ENCODE data around the gene CRTC1.
"Not testable (repeated sequence)": the region's sequence is repeated elsewhere in the genome, so short reads cannot be mapped to it uniquely, and the experiment has no call there.

Gene CRTC1

DNA sequence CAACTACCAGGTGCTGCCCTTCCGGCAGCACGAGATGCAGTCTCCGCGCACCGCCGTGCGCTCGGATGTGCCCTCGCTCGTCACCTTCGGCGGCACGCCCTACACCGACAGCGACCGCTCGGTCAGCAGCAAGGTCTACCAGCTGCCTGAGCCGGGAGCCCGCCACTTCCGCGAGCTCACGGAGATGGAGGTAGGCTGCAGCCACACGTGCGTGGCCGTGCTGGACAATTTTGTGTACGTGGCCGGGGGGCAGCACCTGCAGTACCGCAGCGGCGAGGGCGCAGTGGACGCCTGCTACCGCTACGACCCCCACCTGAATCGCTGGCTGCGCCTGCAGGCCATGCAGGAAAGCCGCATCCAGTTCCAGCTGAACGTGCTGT, 15.2 kb upstream of the CRTC1 start:
- DNase-seq (ENCODE audit: insufficient read length, low spot score) = no peak
- no peak for FAIRE-seq

GRCh38 chr19:18668744-18669523, 14.5 kb upstream of the CRTC1 start:
- FAIRE-seq (no peak), DNase-seq (ENCODE audit: insufficient read length, low spot score) (no peak)
- TF ChIP-seq POLR2A (IDR thresholded peaks at IDR 0.05; ENCODE audit: low read depth, low read length) = no peak

More for the DNA sequence above, 15.2 kb upstream of the CRTC1 start:
- no peak for TF ChIP-seq POLR2A (IDR thresholded peaks at IDR 0.05; ENCODE audit: low read depth, low read length)

DNA sequence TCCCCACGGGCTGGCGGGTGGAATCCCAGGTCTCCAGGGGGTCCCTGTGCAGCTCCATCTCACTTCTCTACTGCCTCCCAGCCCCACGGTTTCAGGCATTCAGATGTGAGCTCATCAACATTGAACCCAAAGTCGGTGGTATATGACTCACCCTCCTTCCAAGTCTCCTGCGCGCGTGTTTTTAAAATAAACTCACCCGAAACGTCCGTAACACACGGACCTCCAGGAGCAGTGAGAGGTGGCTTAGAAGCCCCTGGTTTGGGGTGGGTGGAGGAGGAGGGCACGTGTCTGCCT, 14.0 kb upstream of the CRTC1 start:
- FAIRE-seq (no peak), DNase-seq (ENCODE audit: insufficient read length, low spot score) (no peak)
- no peak for TF ChIP-seq POLR2A (IDR thresholded peaks at IDR 0.05; ENCODE audit: low read depth, low read length)

DNA sequence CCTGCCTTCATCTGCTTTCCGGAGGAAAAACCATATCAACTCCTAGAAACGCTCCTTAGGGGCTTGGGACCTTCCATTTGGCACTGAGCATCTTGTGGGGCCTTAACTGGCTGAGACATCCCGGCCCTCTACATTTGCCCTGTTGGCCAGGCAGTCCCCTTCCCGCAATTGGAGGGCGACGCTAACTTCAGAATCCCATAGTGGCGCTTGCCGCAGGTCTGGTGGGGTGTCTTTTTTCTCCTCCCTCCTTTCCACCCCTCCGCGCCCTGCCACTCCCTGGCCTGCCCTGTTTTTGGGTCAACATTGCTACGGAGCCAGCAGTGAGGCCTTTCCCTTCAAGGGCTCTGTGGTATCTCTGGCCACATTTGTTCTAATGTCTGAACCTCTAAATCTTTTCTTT, 13.6 kb upstream of the CRTC1 start:
- no peak for TF ChIP-seq POLR2A (IDR thresholded peaks at IDR 0.05; ENCODE audit: low read depth, low read length)
- FAIRE-seq (no peak), DNase-seq (ENCODE audit: insufficient read length, low spot score) (no peak)

GRCh38 chr19:18670312-18670711, 13.2 kb upstream of the CRTC1 start:
- no peak for FAIRE-seq

DNA sequence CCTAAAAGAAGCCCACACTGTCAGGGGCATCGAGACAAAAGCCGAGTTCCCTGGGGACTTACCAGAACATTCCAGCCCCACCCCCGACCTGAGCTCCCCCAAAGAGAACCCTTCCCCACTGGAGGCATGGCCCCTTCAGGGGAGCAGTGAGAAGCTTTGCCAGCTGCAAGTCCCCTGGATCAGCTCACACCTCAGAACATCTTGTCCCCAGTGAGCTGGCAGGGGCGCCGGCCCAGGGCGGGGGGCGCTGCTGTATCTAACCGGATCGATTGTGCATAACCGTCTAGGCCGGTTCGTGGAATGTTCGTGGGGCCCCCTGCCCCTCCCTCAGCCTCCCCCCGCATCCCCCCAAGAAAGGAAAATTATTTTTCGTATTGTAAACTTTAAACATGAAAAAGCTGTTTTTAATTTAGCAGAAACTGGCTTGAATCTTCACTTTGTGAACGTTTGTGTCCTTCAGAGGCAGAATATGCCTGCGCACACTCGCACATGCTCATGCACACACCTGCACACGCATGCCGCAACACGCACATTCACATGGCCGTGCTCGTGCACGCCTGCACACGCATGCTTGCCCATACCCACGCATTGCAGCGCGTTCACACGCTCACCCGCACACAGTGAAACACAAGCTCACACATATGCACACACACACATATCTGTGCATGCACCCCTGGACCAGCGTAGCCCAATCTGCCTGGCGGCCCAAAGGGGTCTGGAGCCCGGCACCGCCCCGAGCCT, 12.0 kb upstream of the CRTC1 start:
- FAIRE-seq (no peak), DNase-seq (ENCODE audit: insufficient read length, low spot score) (no peak)
- no peak for TF ChIP-seq POLR2A (IDR thresholded peaks at IDR 0.05; ENCODE audit: low read depth, low read length)

More at GRCh38 chr19:18670312-18670711, 13.2 kb upstream of the CRTC1 start:
- no peak for TF ChIP-seq POLR2A (IDR thresholded peaks at IDR 0.05; ENCODE audit: low read depth, low read length)
- no peak for DNase-seq (ENCODE audit: insufficient read length, low spot score)

DNA sequence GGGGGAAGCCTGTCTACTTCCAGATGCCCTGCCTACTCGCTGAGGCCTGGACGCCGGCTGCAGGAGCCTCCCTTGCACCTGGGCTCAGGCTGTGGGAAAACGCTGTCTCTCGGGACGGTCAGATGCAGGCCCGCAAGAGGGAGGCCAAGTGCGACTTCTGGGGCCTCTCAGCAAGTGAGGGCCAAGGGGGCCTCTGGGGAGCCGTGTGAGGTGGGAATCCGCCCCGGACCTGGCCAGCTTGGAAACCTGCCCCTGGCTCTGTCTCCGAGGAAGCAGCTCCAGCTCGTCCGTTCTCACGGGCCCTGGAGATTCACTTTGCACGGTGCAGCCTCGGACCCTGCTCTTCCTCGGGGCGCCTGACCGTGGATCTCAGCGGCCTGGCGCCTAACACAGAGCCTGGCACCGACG, 11.4 kb upstream of the CRTC1 start:
- DNase-seq (ENCODE audit: insufficient read length, low spot score) = no peak
- no peak for FAIRE-seq
- TF ChIP-seq POLR2A (IDR thresholded peaks at IDR 0.05; ENCODE audit: low read depth, low read length) = no peak

- no peak for DNase-seq (ENCODE audit: insufficient read length, low spot score)
- TF ChIP-seq POLR2A (IDR thresholded peaks at IDR 0.05; ENCODE audit: low read depth, low read length) = no peak
- FAIRE-seq = no peak
Measured at GRCh38 chr19:18672606-18673337, 10.7 kb upstream of the CRTC1 start.

GRCh38 chr19:18674616-18675015, 8.9 kb upstream of the CRTC1 start:
- DNase-seq (ENCODE audit: insufficient read length, low spot score) (no peak), FAIRE-seq (no peak)
- no peak for TF ChIP-seq POLR2A (IDR thresholded peaks at IDR 0.05; ENCODE audit: low read depth, low read length)

GRCh38 chr19:18675779-18676178, 7.7 kb upstream of the CRTC1 start:
- DNase-seq (ENCODE audit: insufficient read length, low spot score) (no peak), FAIRE-seq (no peak)
- TF ChIP-seq POLR2A (IDR thresholded peaks at IDR 0.05; ENCODE audit: low read depth, low read length) = no peak

GRCh38 chr19:18676692-18677091, 6.8 kb upstream of the CRTC1 start:
- no peak for DNase-seq (ENCODE audit: insufficient read length, low spot score)
- no peak for FAIRE-seq
- TF ChIP-seq POLR2A (IDR thresholded peaks at IDR 0.05; ENCODE audit: low read depth, low read length) = no peak

DNA sequence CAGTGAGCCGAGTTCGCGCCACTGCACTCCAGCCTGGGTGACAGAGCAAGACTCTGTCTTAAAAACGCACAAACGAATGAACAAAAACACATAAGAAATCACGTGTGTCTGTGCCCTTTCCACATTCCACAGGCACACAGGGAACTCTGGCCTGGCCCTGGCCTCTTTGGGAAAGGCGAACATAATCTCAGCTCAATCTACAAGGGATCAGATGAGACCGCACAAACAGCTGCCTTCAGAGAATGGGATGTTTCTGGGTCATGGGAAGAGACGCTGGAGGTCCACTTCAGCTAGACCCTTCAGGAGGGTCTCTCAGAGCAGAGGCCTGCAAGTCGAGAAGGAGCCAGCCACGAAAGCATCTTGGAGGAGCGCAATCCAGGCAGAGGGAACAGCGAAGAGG, 6.3 kb upstream of the CRTC1 start:
- TF ChIP-seq POLR2A (IDR thresholded peaks at IDR 0.05; ENCODE audit: low read depth, low read length) = no peak
- FAIRE-seq = no peak

GRCh38 chr19:18680148-18680547, 3.3 kb upstream of the CRTC1 start:
- not testable (repeated sequence) for DNase-seq (ENCODE audit: insufficient read length, low spot score); FAIRE-seq

More for the DNA sequence above, 6.3 kb upstream of the CRTC1 start:
- DNase-seq (ENCODE audit: insufficient read length, low spot score) = no peak

DNA sequence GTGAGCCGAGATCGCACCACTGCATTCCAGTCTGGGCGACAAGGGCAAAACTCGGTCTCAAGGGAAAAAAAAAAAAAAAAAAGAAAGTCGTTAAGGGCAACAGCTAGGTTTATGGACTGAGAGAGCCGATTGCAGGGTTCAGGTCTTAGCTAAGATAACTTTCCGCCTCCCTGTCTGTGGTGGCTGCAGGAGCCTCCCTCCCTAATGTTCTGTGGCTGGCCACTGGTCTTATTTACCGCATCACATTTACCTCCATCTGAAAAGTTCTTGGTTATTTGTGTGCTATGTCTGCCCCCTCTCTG, 722 bp upstream of the CRTC1 start:
- no peak for TF ChIP-seq POLR2A (IDR thresholded peaks at IDR 0.05; ENCODE audit: low read depth, low read length)
- no peak for FAIRE-seq
- DNase-seq (ENCODE audit: insufficient read length, low spot score) = no peak
